ENCODE data around the gene KIF21A. TPM values are rescaled to one million over a fixed set of nuclear protein-coding genes. Genes with fewer than 3 reads are reported as not detected.

The KIF21A gene
- total and polyA plus RNA-seq, 2 of the 13 experiments (the other 11 are each of a cell fraction or from before 2014, with no cell fraction given) = 20.6 to 39.7 TPM

DNA sequence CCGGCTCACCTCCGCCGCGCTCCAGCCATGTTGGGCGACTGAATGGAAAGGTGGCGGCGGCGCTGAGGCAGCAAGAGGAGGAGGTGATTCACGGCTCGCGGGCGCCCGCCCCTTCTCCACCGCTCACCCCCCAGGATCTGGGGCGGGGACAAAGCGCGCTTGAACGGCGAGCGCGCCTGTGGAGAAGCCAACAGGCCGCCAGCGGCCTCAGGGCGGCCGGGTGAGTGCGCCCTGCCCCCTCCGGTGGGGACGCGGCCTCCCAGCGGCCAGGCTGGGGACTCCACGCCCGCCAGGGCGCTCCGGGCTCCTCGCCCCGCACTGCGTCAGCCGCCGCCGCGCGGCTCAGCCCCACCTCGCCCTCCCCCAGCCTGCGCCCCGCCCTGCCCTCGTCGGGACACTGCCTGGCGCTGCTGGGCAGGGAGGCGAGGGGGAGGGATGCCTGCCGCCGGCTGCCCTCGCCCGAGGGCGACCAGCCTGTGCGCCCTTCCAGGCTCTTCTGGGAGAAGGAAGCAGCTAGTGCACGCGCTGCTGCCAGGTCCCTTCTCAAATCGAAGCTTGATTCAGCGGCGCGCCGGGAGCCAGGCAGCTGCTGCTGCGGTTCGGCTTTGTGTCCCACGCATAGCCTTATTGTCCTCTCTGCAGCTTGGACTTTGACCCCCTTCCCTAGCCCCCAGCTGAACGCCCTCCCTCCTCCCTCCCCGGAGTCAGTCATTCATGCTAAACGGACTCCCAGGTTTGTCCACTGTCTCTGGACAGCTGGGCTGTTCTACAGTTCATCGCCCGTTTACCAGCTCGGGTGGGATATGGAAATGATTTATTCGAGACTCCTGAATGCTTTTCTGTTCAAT lies at the start of gene KIF21A (continued):
- TF ChIP-seq, protein P1, sequence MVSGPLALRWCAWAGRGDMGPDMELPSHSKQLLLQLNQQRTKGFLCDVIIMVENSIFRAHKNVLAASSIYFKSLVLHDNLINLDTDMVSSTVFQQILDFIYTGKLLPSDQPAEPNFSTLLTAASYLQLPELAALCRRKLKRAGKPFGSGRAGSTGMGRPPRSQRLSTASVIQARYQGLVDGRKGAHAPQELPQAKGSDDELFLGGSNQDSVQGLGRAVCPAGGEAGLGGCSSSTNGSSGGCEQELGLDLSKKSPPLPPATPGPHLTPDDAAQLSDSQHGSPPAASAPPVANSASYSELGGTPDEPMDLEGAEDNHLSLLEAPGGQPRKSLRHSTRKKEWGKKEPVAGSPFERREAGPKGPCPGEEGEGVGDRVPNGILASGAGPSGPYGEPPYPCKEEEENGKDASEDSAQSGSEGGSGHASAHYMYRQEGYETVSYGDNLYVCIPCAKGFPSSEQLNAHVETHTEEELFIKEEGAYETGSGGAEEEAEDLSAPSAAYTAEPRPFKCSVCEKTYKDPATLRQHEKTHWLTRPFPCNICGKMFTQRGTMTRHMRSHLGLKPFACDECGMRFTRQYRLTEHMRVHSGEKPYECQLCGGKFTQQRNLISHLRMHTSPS (CRISPR knock-in tag; IDR thresholded peaks at IDR 0.05; ENCODE audit: low read depth) = peak; percentile 40
- TF ChIP-seq, protein P2, sequence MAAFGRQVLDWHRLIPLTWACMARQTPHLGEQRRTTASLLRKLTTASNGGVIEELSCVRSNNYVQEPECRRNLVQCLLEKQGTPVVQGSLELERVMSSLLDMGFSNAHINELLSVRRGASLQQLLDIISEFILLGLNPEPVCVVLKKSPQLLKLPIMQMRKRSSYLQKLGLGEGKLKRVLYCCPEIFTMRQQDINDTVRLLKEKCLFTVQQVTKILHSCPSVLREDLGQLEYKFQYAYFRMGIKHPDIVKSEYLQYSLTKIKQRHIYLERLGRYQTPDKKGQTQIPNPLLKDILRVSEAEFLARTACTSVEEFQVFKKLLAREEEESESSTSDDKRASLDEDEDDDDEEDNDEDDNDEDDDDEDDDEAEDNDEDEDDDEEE (CRISPR knock-in tag; IDR thresholded peaks at IDR 0.05) = no peak
- TF ChIP-seq HDAC6 (IDR thresholded peaks at IDR 0.05; ENCODE audit: low read depth, low read length) (no peak), CHD4 (IDR thresholded peaks at IDR 0.05; ENCODE audit: borderline replicate concordance, low read length) (no peak), MEIS1 (CRISPR knock-in tag; IDR thresholded peaks at IDR 0.05; ENCODE audit: borderline replicate concordance) (peak; percentile 37; the same call in 1 of the 2 replicates), ZNF253 (CRISPR knock-in tag; IDR thresholded peaks at IDR 0.05; ENCODE audit: borderline replicate concordance) (no peak), RBM22 (optimal IDR thresholded peaks at IDR 0.05; ENCODE audit: low read length) (no peak), GPN1 (CRISPR knock-in tag; IDR thresholded peaks at IDR 0.05; ENCODE audit: borderline replicate concordance) (0 out of 2 replicates have a peak, but pooled peaks have one; percentile 9), ZNF883 (CRISPR knock-in tag; IDR thresholded peaks at IDR 0.05; ENCODE audit: not compliant biosample characterization) (peak; percentile 50), KDM3A (CRISPR knock-in tag; IDR thresholded peaks at IDR 0.05; ENCODE audit: low read depth) (peak; percentile 64), PAX8 (CRISPR knock-in tag; IDR thresholded peaks at IDR 0.05; ENCODE audit: borderline replicate concordance) (no peak), ZBTB3 (CRISPR knock-in tag; IDR thresholded peaks at IDR 0.05; ENCODE audit: borderline replicate concordance, low read depth) (no peak), NFIB (CRISPR knock-in tag; IDR thresholded peaks at IDR 0.05; ENCODE audit: borderline replicate concordance) (no peak), ZNF773 (CRISPR knock-in tag; IDR thresholded peaks at IDR 0.05; ENCODE audit: borderline replicate concordance) (0 out of 2 replicates have a peak, but pooled peaks have one; percentile 23), STAG1 (CRISPR knock-in tag; IDR thresholded peaks at IDR 0.05) (no peak)
- TF ChIP-seq, protein P3, sequence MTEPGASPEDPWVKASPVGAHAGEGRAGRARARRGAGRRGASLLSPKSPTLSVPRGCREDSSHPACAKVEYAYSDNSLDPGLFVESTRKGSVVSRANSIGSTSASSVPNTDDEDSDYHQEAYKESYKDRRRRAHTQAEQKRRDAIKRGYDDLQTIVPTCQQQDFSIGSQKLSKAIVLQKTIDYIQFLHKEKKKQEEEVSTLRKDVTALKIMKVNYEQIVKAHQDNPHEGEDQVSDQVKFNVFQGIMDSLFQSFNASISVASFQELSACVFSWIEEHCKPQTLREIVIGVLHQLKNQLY (CRISPR knock-in tag; IDR thresholded peaks at IDR 0.05) = peak; percentile 26
- TF ChIP-seq, protein P4, sequence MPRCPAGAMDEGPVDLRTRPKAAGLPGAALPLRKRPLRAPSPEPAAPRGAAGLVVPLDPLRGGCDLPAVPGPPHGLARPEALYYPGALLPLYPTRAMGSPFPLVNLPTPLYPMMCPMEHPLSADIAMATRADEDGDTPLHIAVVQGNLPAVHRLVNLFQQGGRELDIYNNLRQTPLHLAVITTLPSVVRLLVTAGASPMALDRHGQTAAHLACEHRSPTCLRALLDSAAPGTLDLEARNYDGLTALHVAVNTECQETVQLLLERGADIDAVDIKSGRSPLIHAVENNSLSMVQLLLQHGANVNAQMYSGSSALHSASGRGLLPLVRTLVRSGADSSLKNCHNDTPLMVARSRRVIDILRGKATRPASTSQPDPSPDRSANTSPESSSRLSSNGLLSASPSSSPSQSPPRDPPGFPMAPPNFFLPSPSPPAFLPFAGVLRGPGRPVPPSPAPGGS (CRISPR knock-in tag; IDR thresholded peaks at IDR 0.05) = peak; percentile 72; the same call in 1 of the 2 replicates
- TF ChIP-seq, protein P5, sequence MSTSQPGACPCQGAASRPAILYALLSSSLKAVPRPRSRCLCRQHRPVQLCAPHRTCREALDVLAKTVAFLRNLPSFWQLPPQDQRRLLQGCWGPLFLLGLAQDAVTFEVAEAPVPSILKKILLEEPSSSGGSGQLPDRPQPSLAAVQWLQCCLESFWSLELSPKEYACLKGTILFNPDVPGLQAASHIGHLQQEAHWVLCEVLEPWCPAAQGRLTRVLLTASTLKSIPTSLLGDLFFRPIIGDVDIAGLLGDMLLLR (CRISPR knock-in tag; IDR thresholded peaks at IDR 0.05) = no peak
- TF ChIP-seq, protein P6, sequence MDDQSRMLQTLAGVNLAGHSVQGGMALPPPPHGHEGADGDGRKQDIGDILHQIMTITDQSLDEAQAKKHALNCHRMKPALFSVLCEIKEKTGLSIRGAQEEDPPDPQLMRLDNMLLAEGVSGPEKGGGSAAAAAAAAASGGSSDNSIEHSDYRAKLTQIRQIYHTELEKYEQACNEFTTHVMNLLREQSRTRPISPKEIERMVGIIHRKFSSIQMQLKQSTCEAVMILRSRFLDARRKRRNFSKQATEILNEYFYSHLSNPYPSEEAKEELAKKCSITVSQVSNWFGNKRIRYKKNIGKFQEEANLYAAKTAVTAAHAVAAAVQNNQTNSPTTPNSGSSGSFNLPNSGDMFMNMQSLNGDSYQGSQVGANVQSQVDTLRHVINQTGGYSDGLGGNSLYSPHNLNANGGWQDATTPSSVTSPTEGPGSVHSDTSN (CRISPR knock-in tag; IDR thresholded peaks at IDR 0.05; ENCODE audit: borderline replicate concordance) = no peak
- TF ChIP-seq, protein P7, sequence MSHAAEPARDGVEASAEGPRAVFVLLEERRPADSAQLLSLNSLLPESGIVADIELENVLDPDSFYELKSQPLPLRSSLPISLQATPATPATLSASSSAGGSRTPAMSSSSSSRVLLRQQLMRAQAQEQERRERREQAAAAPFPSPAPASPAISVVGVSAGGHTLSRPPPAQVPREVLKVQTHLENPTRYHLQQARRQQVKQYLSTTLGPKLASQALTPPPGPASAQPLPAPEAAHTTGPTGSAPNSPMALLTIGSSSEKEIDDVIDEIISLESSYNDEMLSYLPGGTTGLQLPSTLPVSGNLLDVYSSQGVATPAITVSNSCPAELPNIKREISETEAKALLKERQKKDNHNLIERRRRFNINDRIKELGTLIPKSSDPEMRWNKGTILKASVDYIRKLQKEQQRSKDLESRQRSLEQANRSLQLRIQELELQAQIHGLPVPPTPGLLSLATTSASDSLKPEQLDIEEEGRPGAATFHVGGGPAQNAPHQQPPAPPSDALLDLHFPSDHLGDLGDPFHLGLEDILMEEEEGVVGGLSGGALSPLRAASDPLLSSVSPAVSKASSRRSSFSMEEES (CRISPR knock-in tag; IDR thresholded peaks at IDR 0.05) = no peak
